ENCODE data around the gene CDH13.

DNA sequence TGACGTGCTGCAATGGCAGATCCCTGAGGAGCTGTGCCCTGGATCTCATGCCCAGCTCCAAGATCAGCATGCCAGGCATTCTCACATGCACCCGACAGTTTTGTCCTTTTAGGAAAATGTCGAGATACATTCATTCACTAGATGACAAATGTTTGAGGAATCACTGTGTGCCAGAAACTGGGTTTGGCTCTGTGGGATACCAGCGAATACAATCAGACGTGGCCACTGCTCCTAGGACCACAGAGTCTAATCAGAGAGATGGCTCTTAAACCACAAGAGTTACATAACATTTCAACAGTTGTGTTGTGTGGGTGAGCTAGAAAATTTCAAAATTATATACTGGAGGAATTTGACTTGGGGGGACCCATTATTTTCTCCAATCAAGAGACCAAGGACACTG lies 579.7 kb downstream of the CDH13 start:
- TF ChIP-seq, protein P1, sequence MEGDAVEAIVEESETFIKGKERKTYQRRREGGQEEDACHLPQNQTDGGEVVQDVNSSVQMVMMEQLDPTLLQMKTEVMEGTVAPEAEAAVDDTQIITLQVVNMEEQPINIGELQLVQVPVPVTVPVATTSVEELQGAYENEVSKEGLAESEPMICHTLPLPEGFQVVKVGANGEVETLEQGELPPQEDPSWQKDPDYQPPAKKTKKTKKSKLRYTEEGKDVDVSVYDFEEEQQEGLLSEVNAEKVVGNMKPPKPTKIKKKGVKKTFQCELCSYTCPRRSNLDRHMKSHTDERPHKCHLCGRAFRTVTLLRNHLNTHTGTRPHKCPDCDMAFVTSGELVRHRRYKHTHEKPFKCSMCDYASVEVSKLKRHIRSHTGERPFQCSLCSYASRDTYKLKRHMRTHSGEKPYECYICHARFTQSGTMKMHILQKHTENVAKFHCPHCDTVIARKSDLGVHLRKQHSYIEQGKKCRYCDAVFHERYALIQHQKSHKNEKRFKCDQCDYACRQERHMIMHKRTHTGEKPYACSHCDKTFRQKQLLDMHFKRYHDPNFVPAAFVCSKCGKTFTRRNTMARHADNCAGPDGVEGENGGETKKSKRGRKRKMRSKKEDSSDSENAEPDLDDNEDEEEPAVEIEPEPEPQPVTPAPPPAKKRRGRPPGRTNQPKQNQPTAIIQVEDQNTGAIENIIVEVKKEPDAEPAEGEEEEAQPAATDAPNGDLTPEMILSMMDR (conservative IDR thresholded peaks at IDR 0.05): no peak
- no peak for TF ChIP-seq ZFX (IDR thresholded peaks at IDR 0.05)
